Pancreas (tissue), 10 donors: ENCODE measurements around the gene COL6A1. TPM values are rescaled to one million over a fixed set of nuclear protein-coding genes. Genes with fewer than 3 reads are reported as not detected.

Experiments
- ATAC-seq, 4 donors: fragments of 200-7000 bp; cut with Tn5 transposase; one replicate each; pipeline versions ENCODE4 v1.8.0 to v1.9.1; 2020; ENCODE audit warnings: mild to moderate bottlenecking in 4 of 4, moderate library complexity in 4 of 4
- DNase-seq, 6 donors: peaks; one replicate each; pipeline ENCODE4 v3.0.0-alpha.2; 2020
- FAIRE-seq: peaks from 2 replicates; lab custom pipeline; 2012; peaks lifted over from hg19 to GRCh38; lab: Jason Lieb, UNC
- H3K27ac ChIP-seq, 4 donors: fragments of 200-600 bp; sonication (generic); 1 replicate in 3 of 4; 2 replicates in 1 of 4; pipeline versions ENCODE4 v1.5.0 to v1.8.0; 2020
- H3K27me3 ChIP-seq, 4 donors: fragments of 200-600 bp; one replicate each; pipeline ENCODE4 v1.8.0; 2021
- H3K36me3 ChIP-seq, 3 donors: fragments of 200-600 bp; sonication (generic) in 1 of 3; one replicate each; pipeline versions ENCODE4 v1.5.0 to v1.8.0; 2020 to 2021
- H3K4me1 ChIP-seq, 3 donors: fragments of 200-600 bp; one replicate each; pipeline ENCODE4 v1.8.0; 2021
- H3K4me3 ChIP-seq, 4 donors: fragments of 200-600 bp; sonication (generic) in 2 of 4; one replicate each; pipeline versions ENCODE4 v1.5.0 to v1.8.0; 2020 to 2021
- H3K9me3 ChIP-seq, 4 donors: fragments of 200-600 bp; one replicate each; pipeline ENCODE4 v1.8.0; 2021
- WGBS, 2 donors: extraction: QIAGEN DNeasy Blood & Tissue Kit; methylation state at CpG; one replicate each; pipeline ENCODE4 v1.1.7; 2013; 5-methylcytosine and 5-hydroxymethylcytosine counted together
- intact Hi-C, 3 donors: fragments of 100-400 bp; cut with DNase I; formaldehyde crosslinking; loops; one replicate each; pipeline versions ENCODE4 v1.11.1 to v1.14.2; 2022
- polyA plus RNA-seq, 2 donors: library from polyadenylated mRNA; stranded (reverse); fragments of 200-250 nt; gene quantifications; one replicate each; pipeline ENCODE4 v1.2.3, GENCODE V29; 2013
- total RNA-seq, 6 donors: library from RNA; stranded (reverse); fragmentation: NEBNext Ultra II Directional in 4 of 6; extraction: Animal tissue kit (Norgen Biotek cat#: 25700) in 4 of 6; gene quantifications; one replicate each; pipeline versions ENCODE4 v1.2.1 to v1.2.4, GENCODE V29; 2021 to 2023
- TF ChIP-seq, protein P1 (sequence below), 4 donors: fragments of 200-600 bp; sonication (generic) in 3 of 4; IDR thresholded peaks; one replicate each; pipeline versions ENCODE4 v1.5.0 to v1.8.0; 2021; ENCODE audit warnings: antibody characterized with exemption in 4 of 4
- donor health status: healthy with polysubstance abuse.
- donor health status: DM: no; HTN: no; CAD: no; lungs with moderate emphysema.
- donor health status: DM: no; HTN: no; CAD: no.
- donor health status: control.
- donor health status: control.
- donor health status: Bipolar disorder and iron deficiency.
- donor health status: DM: yes; HTN: yes; CAD: no.
- donor health status: DM: no; HTN: no; CAD: no.
- donor health status: DM: no; HTN: no; CAD: no.
- donor health status: DM: yes; HTN: yes; CAD: no.

The COL6A1 gene
- total and polyA plus RNA-seq, 8 donors, result 22.9 to 131 (median 61.2) TPM

- DNase-seq (peak in 5 of 6 donors; percentile 1 to 75 (median 19)), ATAC-seq (no peak), FAIRE-seq (no peak)
- Histone ChIP-seq H3K4me1 (no peaks in the 10 kb centered on the region), H3K36me3 (no peaks in the 10 kb centered on the region), H3K4me3 (no peak overlapping the region), H3K27me3 (no peaks in the 10 kb centered on the region), H3K27ac (no peak overlapping the region), H3K9me3 (no peaks in the 10 kb centered on the region)
- WGBS, 2 donors, result 93 to 94% methylated on average over 24 to 32 of the region's 32 CpGs
- TF ChIP-seq, protein P1, sequence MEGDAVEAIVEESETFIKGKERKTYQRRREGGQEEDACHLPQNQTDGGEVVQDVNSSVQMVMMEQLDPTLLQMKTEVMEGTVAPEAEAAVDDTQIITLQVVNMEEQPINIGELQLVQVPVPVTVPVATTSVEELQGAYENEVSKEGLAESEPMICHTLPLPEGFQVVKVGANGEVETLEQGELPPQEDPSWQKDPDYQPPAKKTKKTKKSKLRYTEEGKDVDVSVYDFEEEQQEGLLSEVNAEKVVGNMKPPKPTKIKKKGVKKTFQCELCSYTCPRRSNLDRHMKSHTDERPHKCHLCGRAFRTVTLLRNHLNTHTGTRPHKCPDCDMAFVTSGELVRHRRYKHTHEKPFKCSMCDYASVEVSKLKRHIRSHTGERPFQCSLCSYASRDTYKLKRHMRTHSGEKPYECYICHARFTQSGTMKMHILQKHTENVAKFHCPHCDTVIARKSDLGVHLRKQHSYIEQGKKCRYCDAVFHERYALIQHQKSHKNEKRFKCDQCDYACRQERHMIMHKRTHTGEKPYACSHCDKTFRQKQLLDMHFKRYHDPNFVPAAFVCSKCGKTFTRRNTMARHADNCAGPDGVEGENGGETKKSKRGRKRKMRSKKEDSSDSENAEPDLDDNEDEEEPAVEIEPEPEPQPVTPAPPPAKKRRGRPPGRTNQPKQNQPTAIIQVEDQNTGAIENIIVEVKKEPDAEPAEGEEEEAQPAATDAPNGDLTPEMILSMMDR (IDR thresholded peaks at IDR 0.05), result no peak
- intact Hi-C loops, result no loop called here
Measured at GRCh38 chr21:45989355-45990048, 7.9 kb downstream of the COL6A1 start.

DNA sequence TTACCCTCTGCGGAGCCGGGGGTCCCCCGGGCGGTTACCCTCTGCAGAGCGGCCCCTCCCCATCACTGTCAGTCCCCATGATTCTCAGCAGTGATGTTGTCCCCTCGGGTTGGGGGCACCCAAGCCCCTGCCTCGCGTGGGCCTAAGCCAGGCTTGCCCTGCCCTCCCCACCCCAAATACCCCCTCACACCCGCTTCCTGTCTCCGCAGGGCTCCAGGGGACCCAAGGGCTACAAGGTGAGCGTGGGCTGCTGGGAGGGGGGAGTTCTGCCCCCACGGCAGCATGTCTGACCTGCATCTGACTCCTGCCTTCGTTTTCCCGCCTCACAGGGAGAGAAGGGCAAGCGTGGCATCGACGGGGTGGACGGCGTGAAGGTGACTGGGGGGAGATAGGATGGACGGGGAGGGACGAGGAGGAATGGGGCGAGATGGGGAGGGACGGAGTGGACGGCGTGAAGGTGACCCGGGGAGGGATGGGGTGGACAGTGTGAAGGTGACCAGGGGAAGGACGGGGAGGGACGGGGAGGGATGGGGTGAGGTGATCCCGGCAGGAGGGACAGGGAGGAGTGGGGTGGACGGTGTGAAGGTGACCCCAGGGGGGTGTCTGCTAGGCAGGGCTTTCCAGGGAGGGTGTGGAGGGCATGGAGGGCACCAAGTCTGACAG, 8.6 kb downstream of the COL6A1 start:
- H3K36me3 ChIP-seq, result no peaks in the 10 kb centered on the region
- no peak overlapping the region for H3K4me3 ChIP-seq

DNA sequence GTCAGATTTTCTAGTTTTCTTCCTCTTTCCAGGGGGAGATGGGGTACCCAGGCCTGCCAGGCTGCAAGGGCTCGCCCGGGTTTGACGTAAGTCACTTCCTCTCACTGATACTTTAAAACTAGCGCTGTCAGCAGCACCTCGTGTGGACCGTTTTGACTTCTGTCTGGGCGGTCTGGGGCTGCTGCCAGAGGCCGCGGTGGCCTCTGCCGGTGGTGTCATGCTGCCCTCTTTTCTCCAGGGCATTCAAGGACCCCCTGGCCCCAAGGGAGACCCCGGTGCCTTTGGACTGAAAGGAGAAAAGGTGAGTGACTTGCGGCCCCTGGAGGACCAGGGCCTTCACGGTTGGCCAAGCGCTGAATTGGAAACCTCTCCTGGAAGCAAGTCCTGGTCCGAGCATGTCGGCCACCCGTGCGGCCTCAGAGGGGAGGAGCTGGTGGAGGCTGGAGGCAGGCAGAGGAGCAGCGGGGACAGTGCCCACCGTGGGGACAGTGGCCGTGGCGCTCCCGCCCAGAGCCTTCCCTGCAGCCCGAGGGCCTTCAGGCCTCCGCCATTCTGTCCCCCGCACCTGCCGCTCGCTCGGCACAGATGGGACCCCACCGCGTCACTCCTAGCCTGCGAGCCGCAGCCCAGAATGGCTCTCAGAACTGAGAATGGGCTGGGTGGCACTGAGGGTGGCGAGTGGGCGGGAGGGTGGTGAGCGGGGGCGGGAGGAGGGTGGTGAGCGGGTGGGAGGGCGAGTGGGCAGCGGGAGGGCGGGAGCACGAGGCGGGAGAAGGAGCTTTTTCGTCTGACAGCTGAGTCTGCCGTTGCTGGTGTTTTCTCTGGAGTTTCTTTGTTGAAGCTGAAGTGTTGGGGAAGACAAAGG, 9.4 kb downstream of the COL6A1 start:
- H3K4me1 ChIP-seq, result no peaks in the 10 kb centered on the region
- 91 to 92% methylated on average over 42 to 45 of the region's 45 CpGs for WGBS, 2 donors
- H3K4me3 ChIP-seq, result no peak overlapping the region
- peak in 3 of 6 donors; percentile 11 to 60 (median 21) for DNase-seq
- TF ChIP-seq, protein P1 (IDR thresholded peaks at IDR 0.05), result no peak
- no peaks in the 10 kb centered on the region for H3K36me3 ChIP-seq
- H3K9me3 ChIP-seq, result no peaks in the 10 kb centered on the region
- FAIRE-seq, result no peak
- no peaks in the 10 kb centered on the region for H3K27me3 ChIP-seq
- no peak for ATAC-seq
- intact Hi-C loops, result no loop called here
- H3K27ac ChIP-seq, result no peak overlapping the region

More for the DNA sequence above, 8.6 kb downstream of the COL6A1 start:
- TF ChIP-seq, protein P1 (IDR thresholded peaks at IDR 0.05), result no peak
- no peaks in the 10 kb centered on the region for H3K4me1 ChIP-seq
- ATAC-seq, result no peak
- no peak overlapping the region for H3K27ac ChIP-seq
- H3K9me3 ChIP-seq, result no peaks in the 10 kb centered on the region
- DNase-seq, result peak in 2 of 6 donors; percentile 15 to 54
- intact Hi-C loops, result no loop called here
- whole genome bisulfite sequencing, 2 donors, result 87 to 89% methylated on average over 30 of the region's 30 CpGs
- H3K27me3 ChIP-seq, result no peaks in the 10 kb centered on the region
- FAIRE-seq, result no peak

DNA sequence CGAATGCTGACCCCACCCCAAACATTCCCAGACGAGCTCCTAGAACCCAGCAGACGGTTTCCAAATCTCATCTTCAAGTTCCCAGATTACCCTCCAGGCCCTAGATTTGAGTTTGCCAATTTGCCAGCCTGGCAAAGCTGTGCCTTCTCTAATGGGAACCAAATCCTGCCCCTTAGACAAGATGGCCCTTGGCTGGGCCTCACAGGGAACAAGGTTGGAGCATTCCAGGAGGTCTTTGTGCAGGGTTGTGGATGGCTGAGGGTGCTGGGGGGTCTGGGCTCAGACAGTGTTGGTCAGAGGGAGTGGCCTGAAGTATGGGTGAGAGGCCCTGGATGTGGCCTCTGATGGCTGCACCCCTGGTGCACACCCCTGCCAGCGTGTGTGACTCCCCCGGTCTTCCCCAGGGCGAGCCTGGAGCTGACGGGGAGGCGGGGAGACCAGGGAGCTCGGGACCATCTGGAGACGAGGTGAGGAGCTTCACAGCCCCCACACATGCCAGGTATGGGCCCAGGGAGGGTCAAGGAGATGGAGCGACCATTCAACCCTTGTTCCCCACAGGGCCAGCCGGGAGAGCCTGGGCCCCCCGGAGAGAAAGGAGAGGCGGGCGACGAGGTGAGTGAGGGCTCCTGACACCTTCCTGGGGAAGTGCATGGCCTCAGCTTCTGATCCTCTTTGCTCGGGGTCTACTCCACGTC, 10.2 kb downstream of the COL6A1 start:
- FAIRE-seq (no peak), DNase-seq (peak in 2 of 6 donors; percentile 10 to 53), ATAC-seq (no peak)
- Histone ChIP-seq H3K36me3 (no peaks in the 10 kb centered on the region), H3K9me3 (no peaks in the 10 kb centered on the region), H3K27ac (no peak overlapping the region), H3K4me1 (no peaks in the 10 kb centered on the region), H3K4me3 (no peak overlapping the region), H3K27me3 (no peaks in the 10 kb centered on the region)
- TF ChIP-seq, protein P1 (IDR thresholded peaks at IDR 0.05), result no peak
- 84 to 91% methylated on average over 18 of the region's 18 CpGs for WGBS, 2 donors
- intact Hi-C loops, result no loop called here
